HG02885 (cell line): ENCODE measurements around the gene PDE4D.
A peak's percentile ranks its signal among the peaks of the same experiment; 100 is the strongest.
"Not testable (repeated sequence)": the region's sequence is repeated elsewhere in the genome, so short reads cannot be mapped to it uniquely, and the experiment has no call there.

Source experiments
- ATAC-seq: cut with Tn5 transposase; IDR thresholded peaks from one replicate; pipeline ENCODE4 v1.9.1; 2021; ENCODE audit warnings: mild to moderate bottlenecking; ENCODE audit not compliant: unreplicated experiment, poor library complexity

Gene PDE4D

DNA sequence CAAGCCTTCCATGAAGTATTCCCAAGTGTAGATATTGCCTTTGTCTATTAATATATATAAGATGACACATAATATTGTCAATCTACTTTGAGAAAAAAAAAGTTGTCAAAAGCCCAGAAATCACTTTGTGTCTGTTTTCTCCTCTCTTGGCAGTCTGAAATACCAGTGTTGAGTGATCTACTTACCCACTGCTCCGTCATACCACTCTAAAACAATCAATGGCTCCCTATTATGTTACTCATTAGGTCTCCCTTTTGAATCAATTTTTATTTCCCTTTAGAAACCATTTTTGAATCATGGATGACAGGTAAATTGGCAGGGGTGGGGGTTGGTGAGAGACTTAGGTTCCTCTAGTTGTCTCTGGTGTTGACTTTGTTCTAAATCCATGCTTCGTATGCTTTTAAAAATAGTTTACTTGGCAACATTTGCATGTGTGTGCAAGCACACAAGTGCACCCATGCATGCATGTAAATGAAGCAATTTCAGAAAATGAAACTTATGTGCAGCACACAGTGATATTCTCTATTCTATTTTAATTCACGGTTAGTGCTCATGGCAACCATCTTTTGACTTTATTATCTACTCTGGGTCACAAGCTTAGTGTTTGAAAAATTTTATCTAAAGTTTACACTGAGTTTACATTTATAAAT, 931.8 kb downstream of the PDE4D start:
- peak; percentile 79 for ATAC-seq

DNA sequence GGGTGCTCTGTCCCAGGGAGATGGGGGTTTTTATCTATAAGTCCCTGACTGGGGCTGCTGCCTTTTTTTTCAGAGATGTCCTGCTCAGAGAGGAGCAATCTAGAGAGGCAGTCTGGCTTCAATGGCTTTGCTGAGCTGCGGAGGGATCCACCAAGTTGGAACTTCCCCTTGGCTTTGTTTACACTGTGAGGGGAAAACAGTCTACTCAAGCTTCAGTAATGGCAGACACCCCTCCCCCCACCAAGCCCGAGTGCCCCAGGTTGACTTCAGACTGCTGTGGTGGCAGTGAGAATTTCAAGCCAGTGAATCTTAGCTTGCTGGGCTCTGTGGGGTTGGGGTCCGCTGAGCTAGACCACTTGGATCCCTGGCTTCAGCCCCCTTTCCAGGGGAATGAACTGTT, 934.8 kb downstream of the PDE4D start:
- ATAC-seq = no peak

DNA sequence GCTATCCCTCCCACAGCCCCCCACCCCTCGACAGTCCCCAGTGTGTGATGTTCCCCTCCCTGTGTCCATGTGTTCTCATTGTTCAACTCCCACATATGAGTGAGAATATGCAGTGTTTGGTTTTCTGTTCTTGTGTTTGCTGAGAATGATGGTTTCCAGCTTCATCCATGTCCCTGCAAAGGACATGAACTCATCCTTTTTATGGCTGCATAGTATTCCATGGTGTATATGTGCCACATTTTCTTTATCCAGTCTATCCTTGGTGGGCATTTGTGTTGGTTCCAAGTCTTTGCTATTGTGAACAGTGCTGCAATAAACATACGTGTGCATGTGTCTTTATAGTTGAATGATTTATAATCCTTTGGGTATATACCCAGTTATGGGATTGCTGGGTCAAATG, 940.3 kb downstream of the PDE4D start:
- not testable (repeated sequence) for ATAC-seq

DNA sequence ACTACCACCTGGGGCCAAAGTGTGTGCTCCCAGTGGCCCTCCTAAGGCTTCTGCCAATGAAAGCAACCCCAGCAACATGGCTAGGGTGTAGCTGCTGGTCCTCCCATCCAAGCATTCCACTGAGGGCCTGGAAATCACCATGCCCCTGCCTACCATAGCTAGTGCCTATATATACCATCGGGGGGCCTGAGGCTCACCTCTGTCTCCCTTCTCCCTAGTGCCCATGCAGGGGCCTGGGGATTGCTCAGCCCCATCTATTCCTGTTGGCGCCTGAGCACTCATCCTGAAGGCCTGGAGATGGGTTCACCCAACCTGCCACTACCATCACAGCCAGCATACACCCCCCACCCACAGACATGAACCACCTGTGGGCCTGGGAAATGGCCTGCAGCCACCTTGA, 943.3 kb downstream of the PDE4D start:
- no peak for ATAC-seq

DNA sequence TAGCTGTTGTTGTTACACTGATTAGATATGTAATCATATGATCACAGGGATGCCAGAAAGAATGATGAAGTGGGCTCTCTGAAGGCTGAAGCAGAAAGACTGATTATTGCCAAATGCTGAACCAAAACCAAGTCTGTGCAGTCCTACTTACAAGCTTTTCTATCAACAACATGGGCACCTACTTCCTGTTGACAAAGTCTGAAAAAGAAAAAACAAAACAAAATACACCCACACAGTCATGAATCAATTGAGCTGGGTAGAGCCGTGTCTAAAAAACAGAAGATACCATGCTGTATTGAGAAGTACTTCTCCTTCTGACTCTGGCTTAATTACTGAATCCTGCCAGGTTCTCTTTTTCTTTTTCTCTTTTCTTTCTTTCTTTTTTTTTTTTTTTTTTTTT, 947.3 kb downstream of the PDE4D start:
- ATAC-seq = no peak

DNA sequence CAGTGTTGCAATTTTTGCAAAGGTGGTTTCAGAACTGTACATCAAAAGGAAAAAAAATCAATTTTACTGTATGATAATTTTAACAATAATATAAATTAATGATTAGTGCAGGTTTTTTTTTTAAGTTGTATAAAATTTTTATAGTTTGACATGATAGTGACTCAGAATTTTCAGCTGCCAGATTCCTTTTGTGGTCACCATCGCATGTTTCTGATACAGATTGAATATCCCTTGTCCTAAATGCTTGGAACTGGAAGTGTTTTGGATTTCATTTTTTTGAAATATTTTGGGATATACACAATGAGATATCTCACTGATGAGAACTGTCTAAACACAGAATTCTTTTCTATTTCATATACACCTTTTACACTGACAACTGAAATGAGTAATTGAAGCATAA, 949.3 kb downstream of the PDE4D start:
- ATAC-seq = no peak

DNA sequence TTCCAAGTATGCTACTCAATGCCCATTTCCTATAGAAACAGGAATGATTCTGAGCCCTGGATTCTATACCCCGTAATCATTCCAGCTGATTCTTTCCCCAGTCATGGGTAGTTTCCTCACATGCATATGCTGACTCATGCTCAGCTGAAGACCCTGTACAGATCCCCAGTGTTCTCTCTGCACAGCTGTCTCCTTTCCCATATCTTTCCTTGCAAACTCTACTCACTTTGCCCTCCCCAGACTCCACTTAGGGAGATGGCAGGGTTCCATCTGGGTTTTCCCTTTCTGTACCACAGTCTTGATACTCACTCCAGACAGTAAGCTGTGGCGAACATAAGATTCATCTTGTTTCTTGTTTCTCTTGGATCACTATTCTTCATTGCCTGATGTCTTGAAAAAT, 953.1 kb downstream of the PDE4D start:
- ATAC-seq = no peak

DNA sequence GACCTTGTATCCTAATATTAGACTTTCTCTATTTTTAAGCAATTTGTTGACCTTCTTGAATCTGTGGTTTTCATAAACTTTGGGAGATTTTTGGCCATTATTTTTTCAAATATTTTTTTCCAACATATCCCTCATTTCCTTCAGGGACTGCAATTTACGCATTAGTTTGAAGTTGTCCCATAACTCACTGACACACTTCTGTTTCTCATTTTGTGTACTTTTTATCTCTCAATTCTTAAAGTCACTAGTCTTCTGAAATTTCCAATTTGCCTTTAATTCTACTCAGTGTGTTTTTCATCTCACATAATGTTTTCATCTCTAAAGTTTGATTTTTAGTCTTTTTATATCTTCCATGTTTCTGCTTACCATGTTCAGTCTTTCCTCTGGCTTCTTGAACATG, 953.9 kb downstream of the PDE4D start:
- ATAC-seq = no peak

DNA sequence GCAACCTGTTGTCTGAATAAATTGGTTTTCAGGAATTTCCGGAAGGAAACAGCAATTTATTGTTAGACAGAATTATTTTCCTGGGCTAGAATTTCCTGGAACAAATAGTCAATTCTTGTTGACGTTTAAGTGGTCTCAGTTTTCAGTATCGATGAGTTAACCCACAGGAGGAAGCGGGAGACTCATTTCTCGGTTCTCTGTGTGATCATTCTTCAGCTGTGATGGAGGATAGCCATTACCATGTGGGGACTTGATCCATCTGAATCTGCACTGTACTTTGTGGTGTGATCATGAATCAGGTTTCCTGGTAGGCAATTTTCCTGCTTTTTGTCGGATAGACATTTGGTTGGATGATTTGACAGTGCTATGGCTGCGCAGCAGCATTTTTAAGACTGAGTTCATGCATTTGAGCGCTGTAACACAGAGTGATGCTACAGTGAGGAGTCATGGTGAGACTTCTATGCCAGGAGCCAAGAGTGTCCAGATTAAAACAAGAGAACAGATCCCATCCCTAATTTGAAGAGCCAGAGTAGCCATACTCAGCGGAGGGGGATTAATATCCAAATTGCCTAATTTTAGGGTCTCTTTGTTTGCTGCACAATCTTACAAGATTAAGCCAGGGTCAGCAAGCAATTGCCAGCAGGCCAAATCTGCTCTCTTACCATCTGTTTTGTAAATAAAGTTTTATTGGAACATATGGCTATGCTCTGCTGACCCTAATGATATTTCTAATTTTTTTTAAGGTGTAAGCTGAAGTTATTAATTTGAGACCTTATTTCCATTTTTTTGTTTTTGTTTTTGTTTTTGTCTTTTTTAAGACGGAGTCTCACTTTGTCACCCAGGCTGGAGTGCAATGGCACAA, 954.7 kb downstream of the PDE4D start:
- ATAC-seq = no peak

DNA sequence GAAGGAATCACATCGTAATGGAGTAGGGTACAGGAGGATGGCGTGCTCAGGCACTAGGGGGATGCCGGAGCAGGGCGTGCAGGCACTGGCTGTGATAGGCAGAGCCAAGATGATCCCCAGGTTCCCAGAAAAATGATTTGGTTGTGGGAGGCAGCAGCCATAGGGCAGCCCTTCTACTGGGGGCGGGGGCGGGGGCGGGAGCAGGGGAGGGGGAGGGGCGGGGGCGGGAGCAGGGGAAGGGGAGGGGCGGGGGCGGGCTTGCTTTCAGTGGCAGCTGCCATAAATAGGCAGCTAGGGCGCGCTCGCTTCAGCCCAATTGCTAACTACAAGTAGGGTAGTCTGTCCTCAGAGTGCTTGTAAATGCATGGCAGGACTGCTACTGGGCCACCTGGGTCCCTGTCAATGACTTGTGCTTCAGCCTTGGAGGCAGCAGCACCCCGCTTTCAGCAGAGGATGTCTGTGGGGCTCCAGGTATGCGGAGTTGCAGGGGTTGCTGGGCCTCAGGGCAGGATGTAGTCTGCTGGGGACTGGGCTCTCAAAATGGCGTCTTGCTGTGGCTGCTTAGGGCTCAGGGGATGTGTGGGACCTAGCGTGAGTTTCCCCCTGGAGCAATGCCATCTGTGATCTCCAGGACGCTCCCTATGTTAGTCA, 956.4 kb downstream of the PDE4D start:
- ATAC-seq = no peak

DNA sequence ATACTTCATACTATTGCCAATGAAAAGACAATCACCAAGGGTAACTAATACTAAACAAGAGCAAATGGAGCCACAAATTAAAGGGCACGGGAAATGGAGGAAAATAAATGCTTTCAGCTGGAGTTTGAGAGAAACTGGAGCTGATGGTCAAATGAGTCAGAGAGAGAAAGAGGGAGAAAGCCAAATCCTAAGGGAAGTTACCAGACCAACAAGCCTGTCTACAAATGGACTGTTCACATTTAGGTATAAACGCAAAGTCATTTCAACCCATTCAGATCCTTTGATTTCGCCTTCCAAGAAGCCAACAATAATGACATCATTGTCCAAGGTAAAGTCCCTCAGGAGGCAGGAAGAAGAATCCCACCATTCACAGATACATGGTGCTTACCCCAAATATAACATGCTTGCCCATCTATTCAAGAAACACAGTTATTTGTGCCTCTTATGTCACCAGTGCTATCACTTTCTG, 958.9 kb downstream of the PDE4D start:
- no peak for ATAC-seq

DNA sequence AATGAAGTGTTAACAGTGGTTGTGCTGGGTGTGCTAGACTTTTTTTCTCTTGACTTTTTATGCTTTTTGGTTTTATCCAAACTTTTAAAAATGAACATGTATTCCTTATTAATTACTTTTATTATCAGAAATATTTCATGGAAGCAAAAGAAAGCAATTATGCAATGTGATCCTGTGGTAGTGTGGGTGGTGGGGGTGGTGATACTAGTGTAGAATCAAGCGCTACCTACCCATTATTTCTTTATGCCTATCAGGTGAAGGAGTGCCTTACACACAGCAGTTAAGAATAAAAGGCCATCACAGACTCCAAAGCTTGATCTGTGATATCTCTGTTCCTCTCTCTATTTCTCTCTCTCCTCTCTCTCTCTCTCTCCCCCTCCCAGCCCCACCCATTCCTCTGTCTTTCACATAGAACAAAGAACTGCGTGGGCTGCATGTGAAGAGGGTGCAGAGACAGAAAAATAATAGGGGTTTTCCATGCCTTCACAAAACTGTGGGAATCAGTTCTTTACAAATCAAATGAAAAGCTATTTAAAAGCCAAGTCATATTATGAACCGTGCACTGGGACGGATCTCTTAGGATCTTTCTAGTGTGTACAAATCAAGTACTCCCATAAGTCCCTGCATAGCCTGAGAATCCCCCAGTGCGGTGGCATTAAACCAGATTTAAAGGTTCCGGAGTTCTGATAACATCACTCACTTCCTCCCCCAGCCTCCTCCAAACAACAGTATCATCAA, 959.5 kb downstream of the PDE4D start:
- ATAC-seq = no peak

DNA sequence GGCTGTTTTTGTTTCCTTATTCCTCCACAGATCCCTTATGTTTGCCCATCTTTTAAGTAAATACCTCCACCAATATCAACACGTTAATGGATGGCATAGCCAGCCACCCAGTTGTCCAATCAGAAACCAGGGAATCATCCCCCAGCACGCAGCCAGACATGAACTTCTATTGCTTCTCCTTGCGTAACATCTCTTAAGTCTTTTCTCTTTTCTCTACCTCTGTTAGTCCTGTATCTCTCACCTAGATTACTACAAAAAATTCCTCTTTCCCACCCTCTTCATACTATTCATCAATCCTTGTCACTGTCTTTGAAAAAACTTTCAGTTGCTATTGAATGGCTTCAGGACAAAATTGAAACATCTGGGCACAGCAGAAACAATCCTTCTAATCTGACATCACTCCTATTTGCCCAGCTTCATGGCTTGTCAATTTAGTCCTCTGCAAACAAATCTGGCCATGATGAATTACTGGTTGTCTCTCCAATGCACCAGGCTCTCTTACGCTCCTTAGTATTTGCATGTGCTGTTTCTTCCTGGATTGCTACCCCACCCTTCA, 961.4 kb downstream of the PDE4D start:
- no peak for ATAC-seq

DNA sequence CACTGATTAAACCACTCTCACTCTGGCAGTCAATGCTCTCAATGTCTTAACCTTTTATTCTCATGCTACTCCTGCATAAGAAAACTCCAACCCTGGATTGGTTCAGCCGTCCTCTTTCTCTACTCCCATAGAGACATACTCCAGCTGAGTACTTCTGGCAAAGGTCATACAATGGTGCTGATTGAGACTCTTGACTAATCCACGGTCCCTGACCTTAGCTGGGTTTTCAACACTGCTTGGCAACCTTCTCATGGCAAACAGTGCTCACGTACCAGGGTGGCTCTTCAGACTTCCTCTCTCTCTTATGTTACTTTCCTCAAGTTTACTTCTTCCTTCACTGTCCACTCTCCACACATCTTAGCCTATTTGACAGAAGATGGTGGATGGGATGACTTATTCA, 963.0 kb downstream of the PDE4D start:
- ATAC-seq = no peak

DNA sequence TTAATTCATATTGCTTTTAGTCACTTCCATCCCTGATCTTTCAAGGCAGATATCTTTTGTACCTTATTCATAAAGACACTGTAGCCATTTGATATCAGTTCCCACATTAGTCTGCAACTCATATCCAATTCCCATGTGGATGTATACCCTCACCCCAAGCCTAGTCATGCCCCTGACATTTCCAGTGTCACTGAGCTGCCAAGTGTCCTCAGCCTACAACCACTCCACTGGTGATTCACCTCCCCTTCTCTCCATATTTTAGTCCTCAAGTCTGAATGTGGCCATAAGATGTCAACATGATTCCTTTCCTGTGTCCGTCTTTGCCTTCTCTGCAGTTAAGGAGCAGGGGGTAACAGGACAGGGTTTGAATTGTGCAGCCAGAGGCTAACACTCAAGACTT, 963.8 kb downstream of the PDE4D start:
- ATAC-seq = no peak

DNA sequence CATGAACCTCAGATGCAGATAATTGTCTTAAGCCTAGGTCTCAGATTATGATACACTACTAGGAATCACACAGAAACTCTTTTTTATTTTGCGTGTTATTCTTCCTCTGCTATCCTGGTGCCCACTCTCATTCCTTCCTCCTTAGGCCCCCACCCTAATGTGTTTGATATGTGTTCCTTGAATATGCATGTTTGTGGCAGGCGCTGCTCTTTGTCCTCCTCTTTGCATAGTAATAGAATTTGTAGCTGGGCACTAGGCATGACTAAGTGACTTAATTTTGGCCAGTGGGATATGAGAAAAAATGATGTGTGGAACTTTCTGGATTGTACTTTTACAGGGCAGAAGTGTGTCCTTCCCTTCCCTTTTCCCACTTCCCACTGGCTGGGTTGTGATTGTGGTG, 965.6 kb downstream of the PDE4D start:
- ATAC-seq = no peak

DNA sequence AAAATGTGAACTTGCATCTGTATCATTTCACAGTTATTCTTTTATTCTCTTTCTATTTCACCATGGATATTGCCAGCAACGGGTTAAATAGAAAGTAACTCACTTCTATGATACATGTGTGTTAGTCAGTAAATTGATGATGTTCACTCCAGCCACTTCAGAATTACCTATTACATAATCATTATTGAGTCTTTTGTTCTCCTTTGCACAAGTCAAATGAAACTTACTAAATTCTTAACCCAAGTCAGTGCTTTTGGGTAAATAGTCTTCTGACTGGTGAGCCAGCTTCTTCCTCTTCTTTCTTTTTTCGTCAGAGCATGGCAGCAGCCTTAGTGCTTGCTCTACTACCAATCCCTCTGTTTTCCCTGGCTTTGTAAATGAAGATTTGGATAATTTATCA, 966.3 kb downstream of the PDE4D start:
- ATAC-seq = no peak

DNA sequence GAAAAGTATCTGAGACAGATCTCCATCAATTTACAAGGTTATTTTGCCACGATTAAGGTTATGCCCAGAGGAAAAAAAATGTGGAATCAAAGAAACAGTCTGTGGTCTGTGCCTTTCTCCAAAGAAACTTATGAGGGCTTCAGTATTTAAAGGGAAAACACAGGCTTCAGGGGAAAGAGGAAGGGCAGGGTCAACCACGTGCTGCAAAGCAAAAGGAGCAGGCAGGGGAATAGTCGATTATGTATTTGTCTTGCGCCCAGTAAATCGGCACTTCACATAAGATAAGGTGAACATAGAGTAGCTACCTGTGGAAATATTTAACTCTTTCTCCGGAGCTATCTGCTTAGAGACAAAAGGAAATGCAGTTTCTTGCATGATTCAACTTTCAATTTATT, 967.0 kb downstream of the PDE4D start:
- no peak for ATAC-seq

DNA sequence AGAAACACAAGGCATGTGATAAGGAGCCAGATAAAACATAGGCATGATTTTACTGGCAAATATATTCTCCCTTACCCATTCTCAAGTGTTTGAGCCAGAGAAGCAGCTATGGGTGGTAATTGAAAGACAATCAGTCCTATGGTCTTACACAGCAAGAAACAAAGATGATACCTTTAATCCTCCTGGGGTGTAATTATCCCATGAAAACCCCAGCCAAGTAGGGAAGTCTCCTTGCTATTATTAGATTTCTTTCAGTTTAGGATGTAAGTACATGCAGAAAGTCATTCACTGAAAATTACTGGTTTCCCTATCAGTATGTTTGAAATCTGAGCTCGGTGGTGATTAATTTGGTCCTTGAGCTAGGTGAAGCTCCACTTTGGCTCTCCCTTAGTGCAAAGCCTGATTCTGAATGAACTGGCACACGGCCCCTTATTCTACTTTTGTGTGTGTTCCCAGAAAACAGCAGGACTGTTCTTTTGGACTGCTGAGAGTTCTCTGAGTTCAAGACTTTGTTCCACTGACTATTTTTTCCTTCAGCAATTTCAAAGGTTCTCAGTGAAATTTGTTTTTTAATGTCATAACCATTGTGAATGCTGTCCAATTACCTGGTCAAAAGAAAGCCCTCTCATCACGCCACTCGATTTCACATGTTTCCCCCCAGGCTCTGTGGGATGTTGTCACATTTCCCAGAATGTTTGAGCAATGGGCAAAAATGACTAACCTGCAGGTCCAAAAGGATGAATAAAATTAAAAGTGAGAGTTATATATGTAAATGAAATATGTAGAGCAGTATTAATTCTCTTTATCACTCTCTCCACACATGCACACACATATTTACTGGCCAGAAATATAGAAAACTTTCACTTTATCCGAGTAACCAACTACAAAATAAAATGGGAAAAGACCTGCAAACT, 967.6 kb downstream of the PDE4D start:
- no peak for ATAC-seq
